Small intestine (tissue), 7 donors: Measurements from ENCODE around the gene ANO9. TPM values are rescaled to one million over a fixed set of nuclear protein-coding genes. Genes with fewer than 3 reads are reported as not detected.

ENCODE experiments used
- DNase-seq, 2 donors: peaks; one replicate each; pipeline versions ENCODE4 v3.0.0 to v3.0.0-alpha.2; 2013
- FAIRE-seq: peaks from 2 replicates; lab custom pipeline; 2012; peaks lifted over from hg19 to GRCh38; lab: Jason Lieb, UNC
- H3K27ac ChIP-seq, 3 donors: one replicate each; pipeline ENCODE4 v1.5.1; 2013; ENCODE audit warnings: low read length in 2 of 3, mild to moderate bottlenecking in 2 of 3, control low read depth in 1 of 3, inconsistent platforms in 1 of 3, low read depth in 1 of 3, moderate library complexity in 1 of 3
- H3K27me3 ChIP-seq, 3 donors: one replicate each; pipeline ENCODE4 v1.6.1; 2013; ENCODE audit warnings: low read length in 3 of 3, inconsistent platforms in 1 of 3; ENCODE audit not compliant: control insufficient read depth in 3 of 3, insufficient read depth in 3 of 3
- H3K36me3 ChIP-seq, 3 donors: one replicate each; pipeline ENCODE4 v1.6.1; 2013; ENCODE audit warnings: low read length in 3 of 3, inconsistent platforms in 1 of 3, low read depth in 1 of 3, mild to moderate bottlenecking in 1 of 3, moderate library complexity in 1 of 3; ENCODE audit not compliant: control insufficient read depth in 3 of 3, insufficient read depth in 2 of 3
- H3K4me1 ChIP-seq, 3 donors: one replicate each; pipeline ENCODE4 v1.6.1; 2013; ENCODE audit warnings: low read length in 2 of 3, inconsistent platforms in 1 of 3, low read depth in 1 of 3, mild to moderate bottlenecking in 1 of 3, moderate library complexity in 1 of 3; ENCODE audit not compliant: control insufficient read depth in 3 of 3, insufficient read depth in 2 of 3
- H3K4me3 ChIP-seq, 3 donors: one replicate each; pipeline ENCODE4 v1.5.1; 2013; ENCODE audit warnings: low read length in 3 of 3, control low read depth in 1 of 3, inconsistent platforms in 1 of 3, low read depth in 1 of 3, mild to moderate bottlenecking in 1 of 3, moderate library complexity in 1 of 3
- H3K9me3 ChIP-seq, 2 donors: one replicate each; pipeline ENCODE4 v1.6.1; 2013; ENCODE audit warnings: low read depth in 1 of 2, low read length in 1 of 2; ENCODE audit not compliant: control insufficient read depth in 2 of 2, insufficient read depth in 1 of 2
- WGBS, 3 donors: extraction: QIAGEN DNeasy Blood & Tissue Kit; methylation state at CpG; one replicate each; pipeline ENCODE4 v1.1.7; 2013; 5-methylcytosine and 5-hydroxymethylcytosine counted together
- polyA plus RNA-seq, 4 donors: library from polyadenylated mRNA; stranded (reverse) in 3 of 4; unstranded in 1 of 4; fragments of 200-250 nt in 3 of 4; fragments of 120-200 nt in 1 of 4; gene quantifications; one replicate each; pipeline versions ENCODE4 v1.2.1 to v1.2.3, GENCODE V29; 2013
- donor health status: healthy with polysubstance abuse.
- donor health status: control.
- donor health status: control.
- donor health status: Bipolar disorder and iron deficiency.
- donor health status: healthy.

Gene ANO9
- polyA plus RNA-seq, 4 donors = 84.7 to 363 (median 220) TPM

DNA sequence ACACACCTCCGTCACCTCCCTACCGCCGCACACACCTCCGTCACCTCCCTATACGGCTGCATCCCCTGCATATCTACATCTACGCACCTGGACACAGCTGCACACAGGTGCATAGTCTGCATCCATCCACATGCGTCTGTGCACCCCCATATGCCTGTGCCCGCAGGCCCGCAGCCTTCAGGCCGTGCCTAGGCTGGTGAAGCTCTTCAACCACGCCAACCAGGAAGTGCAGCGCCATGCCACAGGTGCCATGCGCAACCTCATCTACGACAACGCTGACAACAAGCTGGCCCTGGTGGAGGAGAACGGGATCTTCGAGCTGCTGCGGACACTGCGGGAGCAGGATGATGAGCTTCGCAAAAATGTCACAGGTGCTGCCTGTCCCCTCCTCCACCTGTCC lies 43.0 kb downstream of the ANO9 start:
- DNase-seq (no peak), FAIRE-seq (no peak)
- no peak overlapping the region for H3K27ac ChIP-seq
- H3K9me3 ChIP-seq = peaks cover 0 to 6% of the 10 kb centered on the region in 2 donors
- H3K27me3 ChIP-seq = peaks cover 0 to 4% (median 0%) of the 10 kb centered on the region in 3 donors
- peaks cover 0 to 53% (median 14%) of the 10 kb centered on the region in 3 donors for H3K36me3 ChIP-seq
- no peak overlapping the region for H3K4me3 ChIP-seq
- 90 to 96% (median 93%) methylated on average over 20 of the region's 20 CpGs for WGBS, 3 donors
- H3K4me1 ChIP-seq = peaks cover 0 to 12% (median 0%) of the 10 kb centered on the region in 3 donors

DNA sequence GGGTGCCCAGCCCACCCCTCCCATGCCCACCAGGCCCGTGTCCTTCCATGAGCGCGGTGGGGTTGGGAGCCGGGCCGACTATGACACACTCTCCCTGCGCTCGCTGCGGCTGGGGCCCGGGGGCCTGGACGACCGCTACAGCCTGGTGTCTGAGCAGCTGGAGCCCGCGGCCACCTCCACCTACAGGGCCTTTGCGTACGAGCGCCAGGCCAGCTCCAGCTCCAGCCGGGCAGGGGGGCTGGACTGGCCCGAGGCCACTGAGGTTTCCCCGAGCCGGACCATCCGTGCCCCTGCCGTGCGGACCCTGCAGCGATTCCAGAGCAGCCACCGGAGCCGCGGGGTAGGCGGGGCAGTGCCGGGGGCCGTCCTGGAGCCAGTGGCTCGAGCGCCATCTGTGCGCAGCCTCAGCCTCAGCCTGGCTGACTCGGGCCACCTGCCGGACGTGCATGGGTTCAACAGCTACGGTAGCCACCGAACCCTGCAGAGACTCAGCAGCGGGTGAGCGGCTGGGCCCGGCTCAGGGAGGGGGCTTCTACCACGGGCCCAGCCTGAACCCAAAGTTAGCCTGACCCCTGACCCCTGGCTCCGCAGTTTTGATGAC lies 44.8 kb downstream of the ANO9 start:
- 43 to 77% (median 61%) methylated on average over 35 to 43 of the region's 43 CpGs for WGBS, 3 donors
- Histone ChIP-seq H3K9me3 (peaks cover 0 to 6% of the 10 kb centered on the region in 2 donors), H3K4me1 (peaks cover 0 to 25% (median 0%) of the 10 kb centered on the region in 3 donors), H3K36me3 (peaks cover 0 to 44% (median 11%) of the 10 kb centered on the region in 3 donors), H3K27ac (no peak overlapping the region), H3K4me3 (peak overlapping the region in 1 of 3 donors; percentile 32), H3K27me3 (peaks cover 0 to 4% (median 0%) of the 10 kb centered on the region in 3 donors)
- no peak for FAIRE-seq
- DNase-seq = peak in 1 of 2 donors; percentile 35

- 54 to 85% (median 57%) methylated on average over 18 to 23 of the region's 23 CpGs for WGBS, 3 donors
- no peak for FAIRE-seq
- Histone ChIP-seq H3K4me3 (peak overlapping the region in 2 of 3 donors; percentile 32 to 74), H3K27ac (no peak overlapping the region), H3K27me3 (peaks cover 0 to 4% (median 0%) of the 10 kb centered on the region in 3 donors), H3K36me3 (peaks cover 0 to 44% (median 11%) of the 10 kb centered on the region in 3 donors), H3K4me1 (peaks cover 0 to 25% (median 0%) of the 10 kb centered on the region in 3 donors), H3K9me3 (peaks cover 0 to 6% of the 10 kb centered on the region in 2 donors)
- no peak for DNase-seq
Measured at GRCh38 chr11:396511-396947, 45.3 kb downstream of the ANO9 start.

GRCh38 chr11:395866-396265 lies 45.9 kb downstream of the ANO9 start:
- Histone ChIP-seq H3K4me1 (peaks cover 0 to 25% (median 0%) of the 10 kb centered on the region in 3 donors), H3K9me3 (peaks cover 0 to 6% of the 10 kb centered on the region in 2 donors), H3K36me3 (peaks cover 0 to 44% (median 11%) of the 10 kb centered on the region in 3 donors), H3K27me3 (peaks cover 0 to 4% (median 0%) of the 10 kb centered on the region in 3 donors), H3K4me3 (peak overlapping the region in 2 of 3 donors; percentile 71 to 74), H3K27ac (peak overlapping the region in 1 of 3 donors; percentile 92)
- 65 to 78% (median 77%) methylated on average over 11 of the region's 11 CpGs for WGBS, 3 donors
- FAIRE-seq (no peak), DNase-seq (no peak)

DNA sequence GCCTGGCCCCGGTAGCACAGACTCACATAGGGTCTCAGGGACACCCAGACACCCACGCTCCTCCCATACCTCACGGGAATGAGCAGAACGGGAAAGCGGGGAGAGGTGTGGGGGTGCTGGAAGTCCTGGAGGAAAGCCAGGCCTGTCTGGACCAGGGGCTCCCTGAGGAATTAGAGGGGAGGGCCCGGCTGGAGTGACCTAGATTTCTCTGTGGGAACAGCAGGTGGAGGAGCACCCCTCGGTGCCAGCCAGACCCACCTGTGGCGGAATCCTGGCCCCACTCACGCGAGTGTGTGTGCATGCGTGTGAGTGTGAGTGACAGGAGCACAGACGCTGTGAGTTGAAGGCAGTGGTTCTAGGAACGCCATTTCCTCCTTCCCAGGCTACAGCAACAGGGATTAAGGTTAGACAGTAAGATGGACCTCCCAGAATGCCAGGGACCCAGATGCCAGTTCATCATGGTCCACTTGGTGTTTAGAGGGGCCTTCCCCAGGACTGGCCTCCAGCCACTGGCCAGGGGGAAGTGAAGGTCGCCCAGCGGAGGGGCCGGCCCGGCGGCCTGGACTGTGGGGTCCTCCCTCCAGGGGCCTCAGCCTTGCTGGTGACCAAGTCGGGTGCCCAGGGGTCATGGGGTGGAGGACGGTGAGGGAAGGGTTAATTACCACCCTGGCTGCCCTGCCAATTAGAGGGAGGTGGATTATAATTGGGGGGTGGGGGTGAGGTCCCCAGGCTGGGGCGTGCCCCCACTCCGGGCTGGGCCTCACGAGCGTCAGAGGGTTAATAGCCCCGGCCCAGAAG lies 46.8 kb downstream of the ANO9 start:
- no peak for DNase-seq

DNA sequence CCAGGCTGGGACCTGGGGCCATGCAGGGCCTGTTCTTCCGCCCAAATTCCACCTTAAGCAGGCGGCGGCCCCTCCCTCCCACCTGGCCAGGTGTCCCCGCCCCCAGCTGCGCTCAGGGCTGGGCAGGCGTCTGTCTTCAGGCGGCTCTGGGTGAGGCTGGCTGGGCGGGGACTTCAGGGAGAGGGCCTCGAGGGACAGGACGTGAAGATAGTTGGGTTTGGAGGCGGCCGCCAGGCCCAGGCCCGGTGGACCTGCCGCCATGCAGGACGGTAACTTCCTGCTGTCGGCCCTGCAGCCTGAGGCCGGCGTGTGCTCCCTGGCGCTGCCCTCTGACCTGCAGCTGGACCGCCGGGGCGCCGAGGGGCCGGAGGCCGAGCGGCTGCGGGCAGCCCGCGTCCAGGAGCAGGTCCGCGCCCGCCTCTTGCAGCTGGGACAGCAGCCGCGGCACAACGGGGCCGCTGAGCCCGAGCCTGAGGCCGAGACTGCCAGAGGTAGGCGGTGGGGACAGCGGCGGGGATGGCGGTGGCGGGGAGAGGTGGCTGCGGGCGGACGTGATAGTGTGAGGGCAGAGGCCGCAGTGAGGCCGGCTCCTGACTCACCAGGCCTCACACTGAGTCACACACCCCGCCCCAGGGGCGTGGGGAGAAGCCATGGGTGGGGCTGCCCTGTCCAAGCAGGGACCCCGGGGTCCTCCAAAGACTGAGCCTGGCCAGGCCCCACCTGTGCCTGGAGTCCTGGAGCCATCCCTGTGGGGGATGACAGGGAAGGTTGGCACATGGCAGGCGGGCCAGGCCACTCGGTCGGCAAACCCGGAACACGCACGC lies 47.6 kb downstream of the ANO9 start, which contains the start of gene PKP3:
Gene PKP3 (plus strand): TSS at position 176 of the 824 bp plus-strand sequence. CDS start 84 bp downstream, at position 260.
- peaks cover 0 to 25% (median 0%) of the 10 kb centered on the region in 3 donors for H3K4me1 ChIP-seq
- H3K27me3 ChIP-seq = no peaks in the 10 kb centered on the region
- 18 to 55% (median 44%) methylated on average over 45 to 57 of the region's 57 CpGs for WGBS, 3 donors
- peaks cover 0 to 35% (median 9%) of the 10 kb centered on the region in 3 donors for H3K36me3 ChIP-seq
- peak within 1 kb of the TSS; percentile 91 to 95 (median 92) for H3K27ac ChIP-seq
- FAIRE-seq (no peak), DNase-seq (peak; percentile 95)
- H3K9me3 ChIP-seq = no peaks in the 10 kb centered on the region
- peak within 1 kb of the TSS; percentile 39 to 74 (median 71) for H3K4me3 ChIP-seq

More for the DNA sequence above, 46.8 kb downstream of the ANO9 start:
- 21 to 61% (median 40%) methylated on average over 24 to 25 of the region's 25 CpGs for WGBS, 3 donors
- H3K36me3 ChIP-seq = peaks cover 0 to 42% (median 11%) of the 10 kb centered on the region in 3 donors
- peak overlapping the region; percentile 91 to 95 (median 92) for H3K27ac ChIP-seq
- H3K4me1 ChIP-seq = peaks cover 0 to 25% (median 0%) of the 10 kb centered on the region in 3 donors
- peaks cover 0 to 2% (median 0%) of the 10 kb centered on the region in 3 donors for H3K27me3 ChIP-seq
- FAIRE-seq = no peak
- peaks cover 0 to 6% of the 10 kb centered on the region in 2 donors for H3K9me3 ChIP-seq
- peak overlapping the region; percentile 32 to 74 (median 71) for H3K4me3 ChIP-seq

DNA sequence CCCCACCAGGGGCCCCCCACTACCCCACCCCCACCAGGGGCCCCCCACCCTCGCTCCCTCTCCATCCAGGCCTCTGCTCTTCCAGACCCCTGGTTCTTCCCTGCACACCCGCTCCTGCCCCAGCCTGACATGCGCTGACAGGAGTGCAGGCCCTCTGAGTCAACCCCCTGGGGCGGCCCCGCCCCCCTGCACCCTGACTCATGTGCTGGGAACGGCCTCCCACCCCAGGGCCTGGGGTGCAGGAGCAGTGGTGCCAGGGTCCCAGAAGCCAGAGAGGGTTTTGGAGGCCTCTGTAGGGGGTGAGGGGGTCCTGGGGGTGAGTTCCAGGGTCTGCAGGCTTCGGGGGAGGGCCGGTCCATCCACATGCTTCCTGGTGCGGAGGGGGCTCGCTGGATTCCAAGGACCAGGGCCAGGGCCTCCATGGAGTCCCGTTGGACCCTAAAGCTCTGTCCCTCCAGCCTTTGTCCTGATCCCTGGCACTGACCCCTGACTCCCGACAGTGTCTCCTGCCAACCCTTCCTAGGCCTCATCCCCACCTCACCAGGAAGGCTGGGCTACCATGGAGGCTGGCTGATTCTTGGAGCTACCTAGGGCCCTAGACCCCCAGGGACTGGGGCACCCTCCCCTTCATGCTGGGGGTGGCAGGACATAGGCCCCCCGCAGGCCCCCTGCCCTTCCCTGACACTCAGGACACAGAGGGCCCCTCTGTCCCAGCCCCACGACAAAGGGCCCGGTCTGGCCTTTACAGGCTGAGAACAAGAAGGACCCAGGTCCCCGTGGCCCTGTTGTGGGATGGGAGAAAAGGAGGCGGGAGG lies 48.4 kb downstream of the ANO9 start:
- Histone ChIP-seq H3K27me3 (no peaks in the 10 kb centered on the region), H3K4me3 (peak overlapping the region in 2 of 3 donors; percentile 71 to 74), H3K36me3 (peaks cover 0 to 29% (median 6%) of the 10 kb centered on the region in 3 donors), H3K27ac (peak overlapping the region; percentile 84 to 92 (median 91)), H3K9me3 (no peaks in the 10 kb centered on the region), H3K4me1 (peaks cover 0 to 25% (median 0%) of the 10 kb centered on the region in 3 donors)
- 32 to 65% (median 36%) methylated on average over 14 to 17 of the region's 17 CpGs for WGBS, 3 donors
- DNase-seq (peak; percentile 76 to 87), FAIRE-seq (no peak)
